GM12872 (cell line): Measurements from ENCODE around the gene XRCC6.

ENCODE experiments used
- CTCF ChIP-seq: IDR thresholded peaks from 3 replicates; pipeline ENCODE4 v1.5.1; 2011; ENCODE audit warnings: low read depth, mild to moderate bottlenecking, low read length, moderate library complexity; ENCODE audit not compliant: insufficient read depth

Gene XRCC6

GRCh38 chr22:41648432-41648831 lies 27.3 kb downstream of the XRCC6 start:
- TF ChIP-seq CTCF, result no peak

- no peak for TF ChIP-seq CTCF
Measured at GRCh38 chr22:41650229-41650628, 29.1 kb downstream of the XRCC6 start.

GRCh38 chr22:41650821-41651220 lies 29.7 kb downstream of the XRCC6 start:
- TF ChIP-seq CTCF, result no peak

DNA sequence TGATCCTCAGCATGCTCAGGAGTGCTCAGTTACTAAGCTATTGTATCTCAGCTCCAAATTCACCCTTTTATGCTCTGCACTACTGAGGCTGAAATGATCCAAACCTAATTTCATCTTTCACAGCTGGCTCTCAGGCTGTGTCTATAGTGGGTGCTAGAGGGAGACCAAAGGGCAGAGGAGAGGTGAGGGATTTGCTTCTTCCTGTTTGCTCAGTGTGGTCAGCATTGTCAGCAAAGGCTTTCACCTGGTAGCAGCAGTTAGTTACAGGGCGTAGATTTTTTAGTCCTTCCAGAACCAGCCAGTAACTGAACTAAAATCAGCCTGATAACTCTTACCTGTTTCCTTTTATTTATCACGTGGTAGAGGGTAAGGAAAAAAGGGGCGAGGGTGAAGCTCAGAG lies 33.2 kb downstream of the XRCC6 start:
- no peak for TF ChIP-seq CTCF

GRCh38 chr22:41656556-41656955 lies 35.5 kb downstream of the XRCC6 start:
- TF ChIP-seq CTCF, result no peak

GRCh38 chr22:41657709-41658108 lies 36.6 kb downstream of the XRCC6 start:
- TF ChIP-seq CTCF, result no peak

DNA sequence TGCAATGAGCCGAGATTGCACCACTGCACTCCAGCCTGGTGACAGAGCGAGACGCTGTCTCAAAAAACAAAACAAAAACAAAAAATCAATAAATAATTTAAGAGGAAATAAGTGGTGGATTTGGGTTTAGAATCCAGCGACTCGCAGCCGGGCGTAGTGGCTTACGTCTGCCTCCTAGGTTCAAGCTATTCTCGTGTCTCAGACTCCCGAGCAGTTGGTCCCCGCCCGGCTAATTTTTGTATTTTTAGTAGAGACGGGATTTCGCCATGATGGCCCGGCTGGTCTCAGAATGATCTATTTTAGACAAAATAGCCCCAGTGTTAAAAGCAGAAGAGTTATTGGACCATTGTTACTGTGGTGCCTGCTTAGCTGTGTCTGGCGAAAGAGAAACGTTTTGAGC lies 37.8 kb downstream of the XRCC6 start:
- no peak for TF ChIP-seq CTCF

DNA sequence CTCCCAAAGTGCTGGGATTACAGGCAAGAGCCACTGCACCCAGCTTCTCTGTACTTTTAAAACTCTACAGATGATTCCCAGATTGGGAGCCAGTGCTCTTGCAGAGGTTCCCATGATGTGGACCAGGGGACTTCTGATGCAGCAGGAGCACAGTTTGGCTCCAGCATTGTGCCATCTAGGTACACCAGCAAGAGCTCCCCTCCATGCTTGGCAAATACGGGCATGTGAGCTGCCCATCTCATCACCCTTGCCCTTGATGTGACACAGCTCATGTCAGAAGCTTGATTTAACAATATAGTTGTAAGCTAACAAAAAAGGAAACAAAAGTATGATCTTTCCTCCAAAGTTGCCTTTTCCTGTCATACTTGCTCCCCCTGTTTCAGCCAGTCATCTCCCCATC lies 38.8 kb downstream of the XRCC6 start:
- TF ChIP-seq CTCF, result no peak
